GM19099 (cell line): ENCODE measurements around the gene ADGRD2.

ENCODE experiments used
- POLR2A ChIP-seq: IDR thresholded peaks from 3 replicates; pipeline ENCODE4 v1.6.1; 2011; ENCODE audit warnings: low read depth; ENCODE audit not compliant: insufficient read length; ENCODE audit errors: extremely low read depth

Gene ADGRD2

GRCh38 chr9:124449381-124450151 lies 685 bp upstream of the ADGRD2 start:
- TF ChIP-seq POLR2A, result no peak

- TF ChIP-seq POLR2A, result no peak
Observed at GRCh38 chr9:124450931-124451661, 845 bp downstream of the ADGRD2 start.

GRCh38 chr9:124452326-124452725 lies 2.1 kb downstream of the ADGRD2 start:
- TF ChIP-seq POLR2A, result no peak

GRCh38 chr9:124452841-124453585 lies 2.8 kb downstream of the ADGRD2 start:
- TF ChIP-seq POLR2A, result no peak

GRCh38 chr9:124453586-124454191 lies 3.4 kb downstream of the ADGRD2 start:
- no peak for TF ChIP-seq POLR2A

- no peak for TF ChIP-seq POLR2A
Observed at GRCh38 chr9:124454296-124454695, 4.0 kb downstream of the ADGRD2 start.

GRCh38 chr9:124454791-124455443 lies 4.7 kb downstream of the ADGRD2 start:
- no peak for TF ChIP-seq POLR2A

GRCh38 chr9:124455820-124456219 lies 5.6 kb downstream of the ADGRD2 start:
- no peak for TF ChIP-seq POLR2A

GRCh38 chr9:124456341-124457078 lies 6.3 kb downstream of the ADGRD2 start:
- no peak for TF ChIP-seq POLR2A

GRCh38 chr9:124457079-124457886 lies 7.0 kb downstream of the ADGRD2 start:
- no peak for TF ChIP-seq POLR2A

- TF ChIP-seq POLR2A, result no peak
Observed at GRCh38 chr9:124457887-124458431, 7.7 kb downstream of the ADGRD2 start.

- no peak for TF ChIP-seq POLR2A
Observed at GRCh38 chr9:124458441-124458840, 8.2 kb downstream of the ADGRD2 start.

- no peak for TF ChIP-seq POLR2A
Observed at GRCh38 chr9:124462739-124463138, 12.5 kb downstream of the ADGRD2 start.
